Endothelial cell of umbilical vein (primary cell): ENCODE results near the gene EXOC3. TPM values are rescaled to one million over a fixed set of nuclear protein-coding genes. Genes with fewer than 3 reads are reported as not detected.

Experiments
- BruUV-seq: library from RNA; stranded (reverse); fragments of 400-500 nt; replicated peaks from 2 replicates; lab custom pipeline; 2021; lab: Mats Ljungman, UMichigan
- CTCF ChIA-PET: fragments of 300-600, 350-600 bp; sonication (Branson Sonifier 250); formaldehyde crosslinking; loops from one replicate; lab custom pipeline; 2021; ENCODE audit warnings: antibody characterized with exemption, inconsistent platforms; lab: Charles Lee
- POLR2A ChIA-PET: fragments of 300-600, 350-600 bp; sonication (Branson Sonifier 250); formaldehyde crosslinking; loops from one replicate; lab custom pipeline; 2021; ENCODE audit warnings: antibody characterized with exemption, inconsistent platforms; lab: Charles Lee
- DNase-seq: peaks from one replicate; pipeline ENCODE4 v3.0.0-alpha.2; 2011; ENCODE audit warnings: low read depth, low spot score
- FAIRE-seq: peaks from 2 replicates; lab custom pipeline; 2011; peaks lifted over from hg19 to GRCh38; lab: Jason Lieb, UNC
- H2AFZ ChIP-seq: 2 replicates; pipeline ENCODE4 v1.6.0; 2012; ENCODE audit warnings: low read depth, low read length, control low read depth, inconsistent platforms
- H3K27ac ChIP-seq: 2 replicates; pipeline ENCODE4 v1.5.1; 2011; ENCODE audit warnings: low read depth, mild to moderate bottlenecking, control low read depth, low read length, moderate library complexity; ENCODE audit not compliant: insufficient read depth
- H3K27me3 ChIP-seq, 2 experiments: 2 replicates each; pipeline versions ENCODE4 v1.6.0 to v1.6.1; 2011; ENCODE audit warnings: low read length in 2 of 2, mixed read lengths in 1 of 2; ENCODE audit not compliant: control insufficient read depth in 2 of 2, insufficient read depth in 2 of 2
- H3K36me3 ChIP-seq, 2 experiments: 2 replicates in 1 of 2; 3 replicates in 1 of 2; pipeline ENCODE4 v1.5.1; 2011; ENCODE audit warnings: low read length in 2 of 2, mild to moderate bottlenecking in 1 of 2, moderate library complexity in 1 of 2; ENCODE audit not compliant: control insufficient read depth in 2 of 2, insufficient read depth in 2 of 2; ENCODE audit errors: extremely low read depth in 1 of 2
- H3K4me1 ChIP-seq: 3 replicates; pipeline ENCODE4 v1.5.1; 2011; ENCODE audit warnings: mild to moderate bottlenecking, low read length; ENCODE audit not compliant: control insufficient read depth, insufficient read depth; ENCODE audit errors: extremely low read depth
- H3K4me2 ChIP-seq: 2 replicates; pipeline ENCODE4 v1.6.1; 2011; ENCODE audit warnings: low read length, control low read depth, mixed read lengths; ENCODE audit not compliant: insufficient read depth
- H3K4me3 ChIP-seq, 3 experiments: fragments of 200-600 bp in 1 of 3; sonication (generic), shearing (Covaris generic) in 1 of 3; replicated peaks in 1 of 3; 2 replicates each; pipeline ENCODE4 v1.5.1; 2011 to 2016; ENCODE audit warnings: control low read depth in 3 of 3, low read length in 3 of 3, mild to moderate bottlenecking in 2 of 3, inconsistent platforms in 1 of 3, low read depth in 1 of 3, moderate library complexity in 1 of 3; ENCODE audit not compliant: insufficient read depth in 1 of 3
- H3K79me2 ChIP-seq: 2 replicates; pipeline ENCODE4 v1.6.0; 2012; ENCODE audit warnings: low read length, inconsistent platforms; ENCODE audit not compliant: control insufficient read depth, insufficient read depth
- H3K9ac ChIP-seq: replicated peaks from 2 replicates; pipeline ENCODE3; 2011; ENCODE audit warnings: low read length, control low read depth; ENCODE audit not compliant: insufficient read depth; ENCODE audit errors: extremely low read depth
- H3K9me1 ChIP-seq: replicated peaks from 3 replicates; pipeline ENCODE4 v1.6.0; 2011; ENCODE audit warnings: mild to moderate bottlenecking, low read length; ENCODE audit not compliant: control insufficient read depth, insufficient read depth; ENCODE audit errors: extremely low read depth
- H3K9me3 ChIP-seq: replicated peaks from 2 replicates; pipeline ENCODE4 v1.5.1; 2012; ENCODE audit warnings: low read length, inconsistent platforms; ENCODE audit not compliant: control insufficient read depth, insufficient read depth
- H4K20me1 ChIP-seq: replicated peaks from 2 replicates; pipeline ENCODE3; 2011; ENCODE audit warnings: mild to moderate bottlenecking, low read length; ENCODE audit not compliant: control insufficient read depth, insufficient read depth; ENCODE audit errors: extremely low read depth
- CTCF ChIP-seq, 2 donors: IDR thresholded peaks; 1 replicate in 1 of 2; 2 replicates in 1 of 2; pipeline ENCODE4 v1.5.1; 2011; ENCODE audit warnings: low read length in 2 of 2, mild to moderate bottlenecking in 2 of 2, moderate library complexity in 2 of 2, control low read depth in 1 of 2, inconsistent platforms in 1 of 2, low read depth in 1 of 2; ENCODE audit not compliant: insufficient read depth in 1 of 2; ENCODE audit errors: extremely low read depth in 1 of 2
- EZH2 ChIP-seq: IDR thresholded peaks from 2 replicates; pipeline ENCODE4 v1.6.1; 2012; ENCODE audit warnings: borderline replicate concordance, low read depth, mild to moderate bottlenecking, moderate library complexity, low read length, inconsistent platforms; ENCODE audit not compliant: severe bottlenecking
- FOS ChIP-seq: IDR thresholded peaks from 2 replicates; pipeline ENCODE4 v1.6.1; 2011; ENCODE audit warnings: mild to moderate bottlenecking, low read length, moderate library complexity, borderline replicate concordance; ENCODE audit not compliant: insufficient read depth
- GATA2 ChIP-seq: IDR thresholded peaks from 2 replicates; pipeline ENCODE4 v1.7.0; 2011; ENCODE audit warnings: low read depth, mild to moderate bottlenecking, moderate library complexity, mixed read lengths, low read length; ENCODE audit not compliant: insufficient read length, insufficient read depth
- JUN ChIP-seq: IDR thresholded peaks from 2 replicates; pipeline ENCODE4 v1.6.1; 2011; ENCODE audit warnings: borderline replicate concordance, low read depth; ENCODE audit not compliant: insufficient read length, insufficient read depth
- MAX ChIP-seq: IDR thresholded peaks from 2 replicates; pipeline ENCODE4 v1.6.1; 2011; ENCODE audit not compliant: insufficient read depth, insufficient read length
- MYC ChIP-seq: IDR thresholded peaks from one replicate; pipeline ENCODE4 v1.6.1; 2011; ENCODE audit warnings: mild to moderate bottlenecking, low read depth, low read length
- POLR2A ChIP-seq: IDR thresholded peaks from 2 replicates; pipeline ENCODE4 v1.6.1; 2012; ENCODE audit warnings: low read depth, mild to moderate bottlenecking, control low read depth, low read length
- POLR2AphosphoS5 ChIP-seq: IDR thresholded peaks from 2 replicates; pipeline ENCODE4 v1.6.1; 2012; ENCODE audit warnings: low read depth, mild to moderate bottlenecking, control low read depth, low read length, moderate library complexity; ENCODE audit not compliant: insufficient read depth
- dilution Hi-C: fragments of 300-500 bp; cut with MboI; formaldehyde crosslinking; loops from one replicate; pipeline ENCODE4 v1.15.0; 2019; ENCODE audit warnings: low sequenced_read_pairs; ENCODE audit not compliant: extremely low pct_ligation_motif_present
- intact Hi-C: fragments of 100-400 bp; cut with micrococcal nuclease; formaldehyde crosslinking; loops from one replicate; pipeline ENCODE4 v1.10.0; 2022
- polyA plus RNA-seq, 4 experiments: library from polyadenylated mRNA; depleted of rRNA in 3 of 4; stranded (reverse) in 3 of 4; unstranded in 1 of 4; fragments of >200 nt; gene quantifications; 2 replicates each; pipeline versions ENCODE4 v1.2.1 to v1.2.3, GENCODE V29; 2011 to 2012; ENCODE audit warnings: missing spikeins in 1 of 4
- total RNA-seq: library from RNA; stranded (reverse); gene quantifications from 2 replicates; pipeline ENCODE4 v1.2.3, GENCODE V29; 2021

Gene EXOC3
- total and polyA plus RNA-seq, 2 donors (not counting 3 experiments of a cell fraction or from before 2014, with no cell fraction given): 26.4 to 52.9 TPM

GRCh38 chr5:432201-432927, 10.6 kb upstream of the EXOC3 start:
- H3K27ac ChIP-seq: no peak overlapping the region
- no peak overlapping the region for H2AFZ ChIP-seq
- intact Hi-C loops (no loop called here), dilution Hi-C loops (no loop called here)
- no peaks in the 10 kb centered on the region for H3K36me3 ChIP-seq
- no peaks in the 10 kb centered on the region for H3K27me3 ChIP-seq
- no peak overlapping the region for H3K4me2 ChIP-seq
- H3K4me3 ChIP-seq: no peak overlapping the region
- no peaks in the 10 kb centered on the region for H3K9me1 ChIP-seq
- ChIA-PET POLR2A (no interaction called here), CTCF (interaction anchor here (0.6 to 7.1 kb wide), 7 partner anchors 21 to 244 kb away, joined by 3 to 94 read pairs (median 4); partner anchors contain the start of gene AHRR)
- DNase-seq (no peak), FAIRE-seq (no peak)
- no peaks in the 10 kb centered on the region for H4K20me1 ChIP-seq
- no peaks in the 10 kb centered on the region for H3K4me1 ChIP-seq
- no TSS peak for BruUV-seq
- H3K79me2 ChIP-seq: no peaks in the 10 kb centered on the region
- H3K9ac ChIP-seq: no peak overlapping the region
- TF ChIP-seq MYC (no peak), POLR2A (no peak), FOS (no peak), EZH2 (no peak), CTCF (IDR thresholded peaks at IDR 0.05; ENCODE audit: extremely low read depth in 1 of 2, insufficient read depth in 1 of 2, low read depth in 1 of 2, low read length in 2 of 2) (no peak), GATA2 (no peak), JUN (no peak), MAX (no peak), POLR2AphosphoS5 (no peak)
- no peaks in the 10 kb centered on the region for H3K9me3 ChIP-seq
